ENCODE measurements around the gene CCSER2.
"Not testable (repeated sequence)": the region's sequence is repeated elsewhere in the genome, so short reads cannot be mapped to it uniquely, and the experiment has no call there.

The CCSER2 gene

GRCh38 chr10:84460520-84460919, 132.1 kb downstream of the CCSER2 start:
- no peak for DNase-seq

GRCh38 chr10:84469470-84469869, 141.1 kb downstream of the CCSER2 start:
- no peak for DNase-seq

DNA sequence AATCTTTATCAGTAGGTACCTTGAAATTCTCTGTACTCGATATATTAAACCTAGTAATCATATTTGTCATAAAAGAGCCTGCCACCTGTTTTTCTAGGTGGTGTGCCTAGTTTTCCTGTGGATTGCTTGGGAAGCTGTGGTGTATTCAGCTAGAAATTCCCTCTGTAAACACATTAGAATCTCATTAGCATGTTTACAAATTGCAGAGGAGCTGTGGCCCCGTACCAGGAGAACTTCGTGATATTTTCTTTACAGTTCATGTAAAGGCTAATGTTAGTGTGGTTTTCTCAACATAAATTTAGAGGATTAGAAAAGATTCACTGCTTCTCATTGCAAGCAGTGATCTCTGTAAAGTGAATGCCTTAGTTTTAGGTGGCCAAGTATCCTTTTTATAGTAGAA, 144.7 kb downstream of the CCSER2 start:
- DNase-seq, result no peak

DNA sequence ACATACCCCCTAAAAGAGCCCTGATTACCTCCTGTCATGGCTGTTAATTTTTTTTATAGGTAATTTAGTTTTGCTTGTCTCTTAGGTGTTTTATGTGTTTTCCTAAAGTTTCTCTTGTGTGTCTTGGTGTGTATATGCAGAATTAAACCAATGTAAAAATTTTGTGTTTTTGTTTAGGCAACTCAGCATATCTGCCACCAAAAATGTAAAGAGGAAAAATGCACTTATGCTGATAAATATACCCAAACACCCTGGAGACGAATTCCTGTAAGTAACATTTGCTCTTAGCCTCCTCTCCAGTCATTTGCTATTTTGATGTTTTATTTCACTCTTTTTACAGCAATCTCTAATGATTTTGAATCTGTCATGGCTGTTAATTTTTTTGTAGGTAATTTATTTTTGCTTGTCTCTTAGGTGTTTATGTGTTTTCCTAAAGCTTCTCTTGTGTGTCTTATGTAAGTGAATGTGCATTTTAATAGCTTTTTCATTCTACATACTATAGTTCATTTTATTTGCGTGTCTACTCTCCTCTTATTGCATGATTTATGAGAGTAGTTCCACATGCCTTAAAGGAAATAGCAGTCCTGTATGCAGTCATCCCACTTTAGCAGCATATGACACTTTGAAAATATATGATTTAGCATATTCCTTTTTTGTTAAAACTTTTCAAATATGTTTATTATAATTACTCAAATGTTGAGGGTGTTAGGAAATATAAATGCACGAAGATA, 149.2 kb downstream of the CCSER2 start:
- no peak for DNase-seq

DNA sequence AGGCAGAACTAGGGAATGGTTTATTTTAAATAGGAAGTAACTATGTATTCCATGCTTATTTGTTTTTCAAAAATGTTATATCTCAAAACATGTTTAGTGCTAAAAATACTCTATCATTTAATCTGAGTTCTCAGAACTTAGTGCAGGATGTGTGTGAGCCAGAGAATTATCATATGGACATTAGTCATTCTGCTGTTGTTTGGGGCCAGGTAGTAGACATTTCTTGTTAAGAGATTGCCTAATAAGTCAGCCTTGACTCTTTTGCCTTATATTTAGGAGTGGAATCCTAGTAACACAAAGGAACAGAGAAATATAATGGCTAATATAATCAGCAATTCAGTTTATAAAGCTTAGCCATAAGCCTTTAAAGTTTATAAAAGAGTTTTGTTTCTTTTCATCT, 149.8 kb downstream of the CCSER2 start:
- DNase-seq, result no peak

DNA sequence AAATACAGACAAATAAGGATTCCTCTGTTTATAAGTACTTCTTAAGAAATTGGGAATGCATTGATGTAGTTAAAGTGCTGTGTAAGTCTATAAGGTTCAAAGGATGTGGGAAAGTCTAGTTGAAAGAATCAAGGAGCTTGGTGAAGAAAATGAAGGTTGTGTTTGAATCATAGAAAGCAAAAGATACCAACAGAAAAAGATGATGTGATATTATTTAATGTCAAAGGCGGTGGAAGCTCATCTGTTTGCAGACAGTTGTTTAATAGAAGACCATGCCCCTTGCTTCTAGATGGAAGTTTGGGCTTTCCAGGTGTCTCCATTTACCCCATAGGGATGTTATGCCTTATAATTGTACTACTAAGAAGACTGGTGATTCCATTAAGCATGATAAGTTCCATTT, 150.3 kb downstream of the CCSER2 start:
- DNase-seq, result no peak

DNA sequence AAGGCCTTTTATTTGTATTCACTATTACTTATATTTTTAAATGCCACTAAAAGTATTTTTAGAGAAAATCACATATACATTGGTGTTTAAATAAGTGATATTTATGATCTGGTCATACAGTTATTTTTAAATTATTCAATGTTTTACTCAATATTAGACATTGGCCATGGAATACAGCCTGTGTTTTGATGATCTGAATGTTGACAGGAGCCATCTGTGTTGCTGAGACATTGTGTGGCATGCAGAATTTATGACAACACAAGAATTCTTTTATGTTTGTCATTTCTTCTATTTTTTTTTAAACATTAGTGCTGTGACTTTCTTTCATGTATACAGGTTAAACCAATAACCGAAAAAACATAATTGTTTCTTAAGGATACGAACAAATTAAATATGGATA, 156.2 kb downstream of the CCSER2 start:
- DNase-seq, result no peak

- no peak for DNase-seq
These were observed 165.0 kb downstream of the CCSER2 start for GRCh38 chr10:84493361-84493760.

DNA sequence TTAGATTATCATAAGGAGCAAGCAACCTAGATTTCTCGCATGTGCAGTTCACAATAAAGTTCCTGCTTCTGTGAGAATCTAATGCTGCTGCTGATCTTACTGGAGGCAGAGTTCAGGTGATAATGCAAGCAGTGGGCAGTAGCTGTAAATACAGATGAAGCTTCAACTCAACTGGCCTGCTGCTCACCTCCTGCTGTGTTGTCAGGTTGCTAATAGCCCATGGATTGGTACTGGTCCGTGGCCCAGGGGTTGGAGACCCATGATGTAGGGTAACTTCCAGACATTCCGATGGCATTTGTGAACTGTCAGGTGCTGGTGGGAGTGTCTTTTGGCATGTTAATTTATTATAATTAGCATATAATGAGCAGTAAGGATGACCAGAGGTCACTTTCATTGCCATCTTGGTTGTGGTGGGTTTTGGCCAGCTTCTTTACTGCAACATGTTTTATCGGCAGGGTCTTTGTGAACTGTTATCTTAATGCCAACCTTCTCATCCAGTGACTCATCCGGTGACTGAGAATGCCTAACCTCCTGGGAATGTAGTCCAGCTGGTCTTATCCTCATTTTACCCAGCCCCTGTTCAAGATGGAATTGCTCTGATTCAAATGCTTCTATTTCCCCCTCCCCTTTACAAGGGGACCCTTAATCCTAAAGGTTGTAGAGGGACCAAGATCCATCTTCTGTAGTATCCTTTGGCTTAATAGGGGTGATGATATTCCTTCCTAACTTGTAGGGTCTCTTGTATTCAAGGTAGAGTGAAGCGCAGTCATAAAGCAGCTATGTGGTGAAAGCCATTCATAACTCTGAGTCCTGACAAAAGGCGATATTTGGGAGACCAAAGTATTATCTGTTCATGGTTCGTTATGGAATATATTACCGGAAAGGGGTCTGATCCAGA, 165.8 kb downstream of the CCSER2 start:
- DNase-seq, result no peak

DNA sequence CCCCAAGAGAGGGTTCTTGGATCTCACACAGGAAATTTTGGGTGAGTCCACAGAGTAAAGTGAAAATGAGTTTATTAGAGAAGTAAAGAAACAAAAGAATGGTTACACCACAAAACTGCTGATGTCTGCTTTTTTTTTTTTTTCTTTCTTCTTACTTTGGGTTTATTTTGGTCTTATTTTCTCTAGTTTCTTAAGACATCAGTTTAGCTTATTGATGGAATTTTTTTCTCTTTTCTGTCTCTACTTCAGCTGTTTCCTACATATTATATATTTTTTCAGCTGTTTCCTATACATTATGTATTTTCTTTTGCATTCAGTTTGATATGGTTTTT, 166.4 kb downstream of the CCSER2 start:
- DNase-seq, result no peak

- no peak for DNase-seq
These were observed 169.6 kb downstream of the CCSER2 start for GRCh38 chr10:84497978-84498377.

GRCh38 chr10:84499039-84499438, 170.7 kb downstream of the CCSER2 start:
- DNase-seq, result not testable (repeated sequence)

GRCh38 chr10:84499846-84500245, 171.5 kb downstream of the CCSER2 start:
- no peak for DNase-seq

DNA sequence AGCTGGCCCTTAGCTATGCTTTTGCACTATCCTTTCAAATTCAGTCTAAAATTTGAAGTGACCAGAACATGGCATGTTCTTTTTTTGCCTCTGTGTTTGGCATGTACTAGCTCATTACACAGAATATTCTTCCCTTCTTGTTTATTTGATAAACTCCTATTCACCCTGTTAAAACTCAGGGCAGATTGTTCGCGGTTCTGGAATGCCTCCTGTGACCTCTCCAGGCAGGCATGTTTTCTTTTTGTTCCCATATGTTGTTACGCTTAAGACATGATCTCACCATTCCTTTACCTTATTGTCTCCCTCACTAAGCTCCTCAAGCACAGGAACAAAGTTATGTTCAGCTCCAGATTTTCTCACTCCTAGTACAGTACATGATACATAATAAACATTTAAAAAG, 181.7 kb downstream of the CCSER2 start:
- no peak for DNase-seq

- DNase-seq, result no peak
These were observed 182.7 kb downstream of the CCSER2 start for GRCh38 chr10:84511106-84511505.

GRCh38 chr10:84511709-84512285, 183.4 kb downstream of the CCSER2 start:
- DNase-seq, result no peak

DNA sequence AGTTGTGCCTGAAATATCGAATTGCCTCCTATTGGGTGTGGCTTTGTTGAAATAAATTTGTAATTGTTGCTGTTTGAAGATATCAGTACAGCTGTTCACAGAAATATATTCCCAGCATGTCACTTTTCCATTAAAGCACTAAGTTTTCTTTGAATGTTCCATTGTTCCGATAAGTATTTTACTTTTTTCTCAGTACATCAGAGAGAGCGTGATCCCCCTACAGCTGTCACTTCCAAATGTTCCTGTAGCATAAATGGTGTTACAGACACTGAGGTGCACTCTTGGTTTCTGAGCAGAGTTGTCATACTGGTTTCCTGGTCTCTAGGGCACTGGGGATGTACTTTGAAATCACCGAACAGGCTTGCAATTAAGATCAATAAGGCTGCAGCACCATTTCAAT, 189.2 kb downstream of the CCSER2 start:
- no peak for DNase-seq

DNA sequence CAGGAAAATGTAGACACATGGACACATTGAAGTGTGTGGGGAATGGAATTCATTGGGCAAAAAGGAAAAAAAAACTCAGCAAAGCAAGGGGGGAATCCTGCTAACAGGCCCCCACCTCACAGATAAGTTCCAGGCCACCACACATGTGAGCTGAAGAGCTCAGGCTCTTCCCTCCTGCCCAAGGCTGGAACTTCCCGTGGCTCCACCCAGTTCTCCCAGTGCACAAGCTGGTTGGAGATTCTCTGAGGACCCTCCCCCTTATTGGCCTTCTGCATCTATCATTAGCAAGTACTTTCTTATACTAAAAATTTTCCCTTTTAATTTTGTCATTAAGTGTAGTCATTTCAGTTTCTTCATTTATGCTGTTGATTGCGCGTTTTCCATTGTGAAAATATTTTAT, 190.8 kb downstream of the CCSER2 start:
- DNase-seq, result no peak

- no peak for DNase-seq
These were observed 192.6 kb downstream of the CCSER2 start for GRCh38 chr10:84521013-84521412.

DNA sequence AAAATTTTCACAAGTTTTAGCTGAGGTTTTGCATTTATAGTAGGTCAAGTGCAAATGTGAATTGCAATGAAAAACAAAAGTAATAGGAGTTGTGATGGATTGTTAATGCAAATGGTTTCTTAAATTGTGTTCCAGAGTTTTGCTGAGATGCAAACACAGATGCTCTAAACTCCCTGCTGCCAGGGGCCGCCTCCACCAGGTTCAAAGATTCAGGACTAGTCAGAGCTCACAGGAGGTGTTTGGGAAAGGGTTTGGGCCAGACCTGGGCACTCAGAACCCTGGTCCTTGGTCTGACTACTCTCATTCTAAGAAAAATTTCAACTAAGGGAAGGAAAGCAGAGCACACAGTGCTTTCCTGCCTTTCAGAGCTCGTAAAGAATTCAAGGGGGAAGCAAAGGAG, 193.1 kb downstream of the CCSER2 start:
- no peak for DNase-seq

GRCh38 chr10:84522612-84523462, 194.4 kb downstream of the CCSER2 start:
- DNase-seq, result no peak

DNA sequence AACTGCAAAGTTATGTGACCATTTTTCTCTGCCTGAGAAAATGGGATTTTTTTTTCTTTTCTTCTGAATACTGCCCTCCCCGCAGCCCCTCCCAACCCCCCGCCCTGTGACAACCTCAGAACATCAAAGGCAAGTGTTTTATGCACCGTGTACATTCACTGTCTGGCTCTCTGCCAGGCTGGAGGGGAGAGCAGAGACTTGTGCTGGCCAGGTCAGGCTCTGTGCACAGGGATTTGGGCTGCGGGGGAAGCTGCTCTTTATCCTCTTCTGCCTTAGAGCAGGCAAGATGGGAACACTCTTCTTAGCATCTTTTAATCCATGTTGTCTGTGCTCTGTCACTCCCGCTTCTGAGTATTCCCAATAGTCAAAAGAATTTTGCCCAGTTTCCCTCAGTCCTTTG, 195.1 kb downstream of the CCSER2 start:
- DNase-seq, result no peak

DNA sequence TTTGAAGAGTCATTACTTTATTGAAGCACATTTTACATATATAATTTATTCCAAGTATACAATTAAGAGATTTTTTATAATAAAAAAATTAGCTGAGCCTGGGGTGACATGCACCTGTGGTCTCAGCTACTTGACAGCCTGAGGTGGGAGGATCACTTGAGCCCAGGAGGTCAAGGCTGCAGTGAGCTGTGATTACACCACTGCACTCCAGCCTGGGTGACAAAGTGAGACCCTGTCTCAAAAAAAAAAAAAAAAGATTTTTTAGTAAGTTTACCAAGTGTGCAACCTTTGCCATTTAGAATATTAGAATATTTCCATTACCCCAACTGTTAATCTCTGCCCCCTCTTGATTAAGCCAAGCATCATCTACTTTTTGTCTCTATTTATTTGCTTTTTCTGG, 196.0 kb downstream of the CCSER2 start:
- DNase-seq, result no peak

Data from NCI-H187 treated with DMSO at 0.1 percent for 48 hours (cell line).